ENCODE measurements around the gene HJURP. TPM values are rescaled to one million over a fixed set of nuclear protein-coding genes. Genes with fewer than 3 reads are reported as not detected.

Gene HJURP
- total RNA-seq, 1 donor from 2014 or later, result 11.4 TPM

GRCh38 chr2:233798335-233799086 is 55.8 kb downstream of the HJURP start:
- H3K9me3 Mint-ChIP-seq (ENCODE audit: unreplicated experiment), result no peaks in the 10 kb centered on the region
- no peak for DNase-seq (ENCODE audit: low spot score)
- no peak overlapping the region for H3K4me3 Mint-ChIP-seq (ENCODE audit: unreplicated experiment)
- H3K27me3 Mint-ChIP-seq (ENCODE audit: unreplicated experiment), result peaks cover 14% of the 10 kb centered on the region
- no peaks in the 10 kb centered on the region for H3K36me3 Mint-ChIP-seq (ENCODE audit: low read depth, unreplicated experiment)
- TF ChIP-seq CTCF (IDR thresholded peaks at IDR 0.05; ENCODE audit: unreplicated experiment), result no peak
- peak overlapping the region; percentile 44 for H3K27ac Mint-ChIP-seq (ENCODE audit: unreplicated experiment)
- no peaks in the 10 kb centered on the region for H3K4me1 Mint-ChIP-seq (ENCODE audit: unreplicated experiment)

- no peak overlapping the region for H3K27ac Mint-ChIP-seq (ENCODE audit: unreplicated experiment)
- H3K4me1 Mint-ChIP-seq (ENCODE audit: unreplicated experiment), result no peaks in the 10 kb centered on the region
- H3K36me3 Mint-ChIP-seq (ENCODE audit: low read depth, unreplicated experiment), result peaks cover 5% of the 10 kb centered on the region
- no peak for DNase-seq (ENCODE audit: low spot score)
- no peak for TF ChIP-seq CTCF (IDR thresholded peaks at IDR 0.05; ENCODE audit: unreplicated experiment)
- H3K4me3 Mint-ChIP-seq (ENCODE audit: unreplicated experiment), result no peak overlapping the region
- H3K9me3 Mint-ChIP-seq (ENCODE audit: unreplicated experiment), result no peaks in the 10 kb centered on the region
- H3K27me3 Mint-ChIP-seq (ENCODE audit: unreplicated experiment), result peaks cover 16% of the 10 kb centered on the region
Observed at GRCh38 chr2:233796254-233796653, 58.1 kb downstream of the HJURP start.

GRCh38 chr2:233795735-233796171 is 58.6 kb downstream of the HJURP start:
- DNase-seq (ENCODE audit: low spot score), result no peak
- Mint-ChIP-seq H3K27ac (ENCODE audit: unreplicated experiment) (no peak overlapping the region), H3K4me3 (ENCODE audit: unreplicated experiment) (no peak overlapping the region), H3K9me3 (ENCODE audit: unreplicated experiment) (no peaks in the 10 kb centered on the region), H3K4me1 (ENCODE audit: unreplicated experiment) (no peaks in the 10 kb centered on the region), H3K27me3 (ENCODE audit: unreplicated experiment) (peaks cover 17% of the 10 kb centered on the region), H3K36me3 (ENCODE audit: low read depth, unreplicated experiment) (peaks cover 7% of the 10 kb centered on the region)
- no peak for TF ChIP-seq CTCF (IDR thresholded peaks at IDR 0.05; ENCODE audit: unreplicated experiment)

- H3K27me3 Mint-ChIP-seq (ENCODE audit: unreplicated experiment), result peaks cover 14% of the 10 kb centered on the region
- peaks cover 14% of the 10 kb centered on the region for H3K36me3 Mint-ChIP-seq (ENCODE audit: low read depth, unreplicated experiment)
- no peak overlapping the region for H3K27ac Mint-ChIP-seq (ENCODE audit: unreplicated experiment)
- no peaks in the 10 kb centered on the region for H3K4me1 Mint-ChIP-seq (ENCODE audit: unreplicated experiment)
- TF ChIP-seq CTCF (IDR thresholded peaks at IDR 0.05; ENCODE audit: unreplicated experiment), result no peak
- H3K4me3 Mint-ChIP-seq (ENCODE audit: unreplicated experiment), result no peak overlapping the region
- no peaks in the 10 kb centered on the region for H3K9me3 Mint-ChIP-seq (ENCODE audit: unreplicated experiment)
- DNase-seq (ENCODE audit: low spot score), result no peak
Observed at GRCh38 chr2:233794128-233794658, 60.1 kb downstream of the HJURP start.

- Mint-ChIP-seq H3K27ac (ENCODE audit: unreplicated experiment) (no peak overlapping the region), H3K27me3 (ENCODE audit: unreplicated experiment) (peaks cover 12% of the 10 kb centered on the region), H3K4me1 (ENCODE audit: unreplicated experiment) (no peaks in the 10 kb centered on the region), H3K36me3 (ENCODE audit: low read depth, unreplicated experiment) (peaks cover 17% of the 10 kb centered on the region), H3K9me3 (ENCODE audit: unreplicated experiment) (no peaks in the 10 kb centered on the region), H3K4me3 (ENCODE audit: unreplicated experiment) (no peak overlapping the region)
- no peak for TF ChIP-seq CTCF (IDR thresholded peaks at IDR 0.05; ENCODE audit: unreplicated experiment)
- no peak for DNase-seq (ENCODE audit: low spot score)
Observed at GRCh38 chr2:233793465-233794127, 60.7 kb downstream of the HJURP start.
